NCI-H2081 treated with DMSO at 0.1 percent for 48 hours (cell line): Measurements from ENCODE around the gene PCSK6.
"Not testable (repeated sequence)": the region's sequence is repeated elsewhere in the genome, so short reads cannot be mapped to it uniquely, and the experiment has no call there.

ENCODE experiments used
- DNase-seq: peaks from one replicate; lab custom pipeline; 2025; lab: John Stamatoyannopoulos, UW

The PCSK6 gene

GRCh38 chr15:101356512-101357172 lies 132.9 kb downstream of the PCSK6 start:
- not testable (repeated sequence) for DNase-seq

- DNase-seq = no peak
These were observed 133.6 kb downstream of the PCSK6 start for GRCh38 chr15:101355678-101356464.

DNA sequence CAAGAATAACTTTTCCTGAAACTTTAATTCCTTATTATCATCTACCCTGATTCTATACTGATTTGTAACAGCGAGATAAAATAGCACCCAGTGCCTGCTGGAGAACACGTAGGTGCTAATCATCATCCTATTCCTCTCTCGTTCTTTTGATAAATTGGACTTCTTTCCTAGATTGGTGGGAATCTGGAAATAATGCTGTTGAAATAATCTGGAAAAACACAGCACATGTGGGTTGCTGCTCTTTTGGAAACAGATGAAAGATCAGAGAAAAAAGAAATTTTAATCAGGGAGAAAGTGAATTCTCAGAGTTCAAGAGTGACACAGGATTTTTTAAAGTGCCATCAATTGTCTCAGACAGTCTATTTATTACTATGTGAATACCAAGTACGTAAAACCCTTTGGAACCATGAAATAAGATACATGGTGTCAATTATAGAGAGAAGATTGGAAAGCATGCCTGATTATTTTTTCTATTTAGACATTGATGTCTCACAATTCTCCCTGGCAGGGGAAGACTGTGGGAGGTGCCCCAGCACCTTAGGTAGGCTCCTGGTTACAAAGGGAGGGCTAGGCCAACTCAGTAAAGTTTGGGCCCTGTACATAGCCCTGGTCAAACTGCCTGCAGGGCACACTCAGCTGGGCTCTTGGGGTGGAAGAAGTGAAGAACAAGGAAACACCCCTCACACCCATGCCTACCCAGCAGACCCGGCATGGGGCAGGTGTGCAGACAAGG lies 134.4 kb downstream of the PCSK6 start:
- no peak for DNase-seq

DNA sequence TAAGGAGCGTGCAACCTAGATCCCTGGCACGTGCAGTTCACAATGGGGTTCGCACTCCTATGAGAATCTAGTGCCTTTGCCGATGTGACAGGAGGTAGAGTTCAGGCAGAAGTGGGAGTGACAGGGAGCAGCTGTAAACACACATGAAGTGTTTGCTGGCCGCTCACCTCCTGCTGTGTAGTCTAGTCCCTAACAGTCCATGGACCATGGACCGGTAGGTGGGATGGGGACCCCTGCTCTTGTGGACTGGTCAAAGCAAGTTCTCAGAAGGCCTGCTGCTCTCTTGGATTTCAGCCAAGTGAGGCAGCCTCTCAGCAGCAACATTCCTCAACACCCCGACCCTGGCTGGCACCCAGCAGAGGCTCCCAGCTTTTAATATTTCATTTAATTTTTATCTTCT lies 136.3 kb downstream of the PCSK6 start:
- no peak for DNase-seq

DNA sequence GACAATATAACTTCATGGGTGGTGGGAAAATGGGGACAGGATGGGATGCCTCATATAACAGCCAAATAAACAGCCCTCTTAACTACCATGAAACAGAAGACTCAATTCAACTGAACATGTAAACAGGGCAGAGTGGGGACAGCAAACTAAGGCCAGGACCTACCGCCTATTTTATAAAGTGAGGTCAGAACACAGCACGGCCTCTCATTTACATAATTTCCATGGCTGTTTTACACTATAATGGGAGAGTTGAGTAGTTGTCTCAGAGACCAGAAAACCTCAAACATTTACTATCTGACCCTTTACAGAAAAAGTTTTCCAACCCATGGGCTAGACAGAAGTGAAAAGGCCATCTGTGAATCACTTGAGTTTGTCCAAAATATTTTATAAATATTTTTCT lies 137.8 kb downstream of the PCSK6 start:
- no peak for DNase-seq

DNA sequence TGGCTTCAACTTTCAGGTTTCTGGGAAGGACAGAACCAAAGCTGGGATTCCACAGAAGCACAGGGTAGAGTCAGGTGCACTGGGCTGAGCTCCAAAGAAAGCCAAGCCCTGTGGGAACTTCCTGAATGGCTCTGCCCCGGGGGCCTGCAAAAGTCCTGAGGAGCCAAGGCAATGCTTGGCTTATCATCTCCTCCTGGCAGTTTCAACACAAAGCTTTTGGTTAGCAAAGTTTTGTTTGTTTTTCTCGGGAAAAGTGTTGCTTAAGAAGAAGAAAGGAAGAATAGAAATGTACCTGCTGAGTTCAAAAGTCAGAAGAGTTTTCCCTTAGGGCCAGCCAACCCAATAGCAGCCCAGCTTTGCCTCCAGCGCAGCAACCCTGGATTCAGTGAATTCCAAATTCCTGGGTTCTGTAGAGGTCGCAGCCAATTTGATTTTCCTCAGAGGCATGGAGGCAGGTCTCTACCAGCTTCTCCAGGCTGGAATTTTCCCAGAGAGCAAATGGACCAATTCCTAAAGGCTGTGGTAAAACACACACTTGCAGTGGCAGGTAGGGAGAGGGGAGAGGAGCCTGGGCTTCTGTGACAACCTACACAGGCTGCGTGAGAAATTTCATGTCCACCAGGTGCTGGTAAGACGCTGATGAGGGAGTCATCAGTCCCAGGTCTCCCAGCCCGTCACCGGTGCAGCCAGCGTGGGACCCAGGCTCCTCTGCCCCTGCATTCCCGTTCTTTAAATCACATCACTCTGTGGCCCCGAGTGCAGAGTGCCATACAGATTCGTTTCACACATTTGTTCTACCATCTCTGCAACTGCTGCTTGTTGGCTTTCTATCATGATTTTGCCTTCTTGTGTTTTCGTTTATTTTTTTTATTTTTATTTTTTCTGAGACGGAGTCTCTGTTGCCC lies 140.2 kb downstream of the PCSK6 start:
- DNase-seq = no peak

- DNase-seq = no peak
These were observed 140.9 kb downstream of the PCSK6 start for GRCh38 chr15:101348643-101349042.

DNA sequence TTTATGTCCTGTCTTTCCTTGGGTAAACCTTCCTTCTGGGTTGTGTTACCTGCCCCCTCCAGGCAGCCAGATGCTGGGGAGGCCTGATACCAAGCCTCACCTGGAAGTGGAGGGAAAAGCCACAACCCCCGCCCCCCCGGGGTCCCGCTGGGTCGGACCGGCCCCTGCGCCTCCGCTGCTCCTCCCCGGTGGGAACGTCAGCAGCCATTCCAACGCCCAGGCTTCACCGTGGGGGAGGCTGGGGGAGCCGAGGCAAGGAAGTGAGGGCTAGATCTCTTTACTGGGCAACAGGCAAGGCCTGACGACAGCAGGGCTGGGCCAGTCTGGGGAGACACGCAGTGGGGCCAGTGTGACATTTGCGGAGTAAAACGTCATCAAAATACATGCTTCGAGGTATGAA lies 141.5 kb downstream of the PCSK6 start:
- no peak for DNase-seq

- no peak for DNase-seq
These were observed 142.1 kb downstream of the PCSK6 start for GRCh38 chr15:101347454-101347853.

GRCh38 chr15:101346928-101347327 lies 142.6 kb downstream of the PCSK6 start:
- no peak for DNase-seq

DNA sequence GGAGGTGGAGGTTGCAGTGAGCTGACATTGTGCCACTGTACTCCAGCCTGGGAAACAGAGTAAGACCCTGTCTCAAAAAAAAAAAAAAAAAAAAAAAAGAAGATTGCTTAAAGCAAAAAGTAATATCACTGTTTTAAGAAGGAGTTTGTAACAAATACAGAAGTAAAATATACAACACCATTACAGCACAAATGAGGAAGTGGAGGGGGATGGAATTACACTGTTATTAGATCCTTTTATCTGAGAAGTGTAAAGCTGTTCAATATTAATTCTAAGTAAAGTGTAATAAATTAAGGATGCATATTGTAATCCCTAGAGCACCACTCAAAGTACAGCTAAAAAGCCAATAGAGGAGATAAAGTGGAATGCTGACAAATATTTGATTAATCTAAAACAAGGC lies 147.5 kb downstream of the PCSK6 start:
- DNase-seq = no peak

DNA sequence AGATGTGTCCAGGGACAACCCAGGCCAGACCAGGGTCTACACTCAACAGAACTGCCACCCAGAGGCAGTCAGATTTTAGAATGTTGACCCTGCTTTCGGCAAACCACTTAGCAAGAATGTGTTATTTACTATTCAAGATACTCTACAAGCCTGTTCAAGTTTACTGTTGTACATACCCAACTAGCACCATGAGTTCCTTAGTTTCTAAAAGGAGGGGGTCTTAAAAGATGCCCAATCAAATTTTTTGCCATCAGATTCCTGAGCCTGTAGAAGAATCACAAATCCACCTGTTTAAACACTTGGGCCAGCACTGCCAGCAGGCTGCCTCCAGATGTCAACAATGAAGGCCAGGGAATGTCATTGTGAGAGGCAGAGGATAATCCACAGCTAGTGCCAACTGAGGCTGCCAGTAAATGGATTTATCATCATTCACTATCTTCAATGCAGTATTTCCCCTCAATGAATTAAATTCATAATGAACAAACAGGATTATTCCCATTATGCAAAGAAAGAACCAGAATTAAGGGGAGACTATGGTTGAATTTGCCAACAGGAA lies 150.9 kb downstream of the PCSK6 start:
- no peak for DNase-seq

- no peak for DNase-seq
These were observed 151.5 kb downstream of the PCSK6 start for GRCh38 chr15:101337976-101338375.

DNA sequence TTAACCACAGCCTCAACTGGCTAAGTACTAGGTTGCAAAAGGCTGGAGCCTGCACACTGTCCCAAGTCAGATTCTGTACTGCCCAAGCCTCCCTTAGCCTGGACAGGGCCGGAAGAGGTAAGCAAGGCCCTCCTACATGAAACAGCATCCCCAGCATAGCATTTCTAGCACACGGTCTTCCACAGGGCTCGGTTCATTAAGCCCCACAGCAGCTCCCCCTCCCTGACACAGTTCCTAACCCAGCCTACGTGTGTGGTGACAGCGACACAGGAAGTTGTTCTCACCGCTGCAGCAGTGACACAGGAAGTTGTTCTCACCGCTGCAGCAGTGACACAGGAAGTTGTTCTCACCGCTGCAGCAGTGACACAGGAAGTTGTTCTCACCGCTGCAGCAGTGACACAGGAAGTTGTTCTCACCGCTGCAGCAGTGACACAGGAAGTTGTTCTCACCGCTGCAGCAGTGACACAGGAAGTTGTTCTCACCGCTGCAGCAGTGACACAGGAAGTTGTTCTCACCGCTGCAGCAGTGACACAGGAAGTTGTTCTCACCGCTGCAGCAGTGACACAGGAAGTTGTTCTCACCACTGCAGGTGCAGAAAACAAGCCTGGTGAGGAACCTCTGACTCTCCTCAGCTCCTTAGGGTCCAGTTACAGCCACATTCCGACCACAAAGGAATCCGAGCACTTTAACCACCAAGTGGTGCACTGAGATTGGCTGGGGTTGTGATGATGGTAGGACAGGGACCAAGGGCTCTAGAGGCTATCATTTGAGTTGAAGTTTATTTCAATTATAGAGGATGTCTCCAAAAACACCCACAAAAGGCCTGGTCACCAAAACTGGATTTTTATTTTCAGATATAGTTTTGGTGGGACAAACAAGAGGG lies 155.4 kb downstream of the PCSK6 start:
- DNase-seq = not testable (repeated sequence)

DNA sequence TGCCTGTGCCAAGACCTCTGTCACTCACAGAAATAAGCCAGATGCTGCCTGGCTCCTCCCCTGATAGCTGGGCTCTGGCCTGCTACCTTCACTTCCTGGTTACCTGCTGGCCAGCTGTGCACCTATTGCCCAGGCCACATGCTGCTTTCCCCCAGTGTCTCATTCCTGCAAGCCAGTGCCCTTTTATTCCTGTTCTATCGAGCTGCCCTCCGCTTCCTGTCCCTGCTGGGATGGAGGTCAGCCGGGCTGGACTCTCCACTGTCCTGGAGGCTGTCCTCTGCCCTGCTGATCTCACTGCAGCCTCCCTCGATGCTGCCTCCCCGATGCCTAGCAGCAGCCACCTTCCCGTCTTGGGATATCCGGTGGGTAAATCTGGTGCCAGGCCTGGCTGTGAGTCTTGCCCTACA lies 157.4 kb downstream of the PCSK6 start:
- DNase-seq = no peak

- DNase-seq = no peak
These were observed 159.6 kb downstream of the PCSK6 start for GRCh38 chr15:101329867-101330380.

DNA sequence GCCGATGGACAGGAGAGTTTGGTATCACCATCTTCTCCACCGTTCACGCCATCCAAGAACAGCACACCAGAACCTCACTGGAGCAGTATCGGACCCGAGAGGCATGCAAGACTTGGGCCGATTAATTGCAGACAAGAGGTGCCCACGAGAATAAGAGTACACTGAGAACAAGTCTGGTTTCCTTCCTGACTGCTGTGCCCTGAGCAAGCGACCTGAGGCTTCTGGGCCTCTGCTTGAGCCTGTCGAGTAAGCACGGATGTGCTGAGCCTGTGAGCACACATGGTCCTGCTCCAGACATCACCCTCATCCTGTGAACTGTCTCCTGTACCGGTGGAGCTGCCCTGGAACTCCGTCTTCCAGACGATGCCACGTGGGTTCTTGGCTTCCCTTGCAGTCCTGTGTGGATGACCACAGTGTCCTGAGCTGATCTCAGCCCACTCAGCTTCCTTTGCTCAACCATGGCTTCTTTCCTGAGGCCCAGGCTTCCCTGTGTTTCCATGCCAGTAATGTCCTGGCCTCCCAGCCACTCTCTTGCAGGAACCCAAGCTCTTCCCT lies 160.1 kb downstream of the PCSK6 start:
- no peak for DNase-seq

DNA sequence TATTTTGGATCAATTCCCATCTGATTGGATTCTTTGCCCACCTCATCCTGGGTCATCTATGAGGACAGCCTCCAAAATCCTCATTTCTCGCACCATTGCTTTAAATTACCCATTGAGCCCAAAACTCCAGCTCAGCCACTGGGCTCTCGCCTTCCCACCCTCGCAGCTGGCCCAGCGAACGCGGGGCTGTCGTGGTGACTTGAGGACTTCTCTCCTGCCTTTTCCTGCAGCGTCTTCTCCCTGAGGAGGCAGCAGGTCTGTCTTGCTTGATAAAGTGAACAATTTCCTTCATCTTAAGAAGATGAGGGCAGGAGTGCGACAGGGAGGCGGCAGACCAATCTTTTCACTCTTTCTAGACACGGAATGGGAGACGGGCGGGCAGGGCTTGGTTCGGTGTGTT lies 161.5 kb downstream of the PCSK6 start:
- DNase-seq = no peak

DNA sequence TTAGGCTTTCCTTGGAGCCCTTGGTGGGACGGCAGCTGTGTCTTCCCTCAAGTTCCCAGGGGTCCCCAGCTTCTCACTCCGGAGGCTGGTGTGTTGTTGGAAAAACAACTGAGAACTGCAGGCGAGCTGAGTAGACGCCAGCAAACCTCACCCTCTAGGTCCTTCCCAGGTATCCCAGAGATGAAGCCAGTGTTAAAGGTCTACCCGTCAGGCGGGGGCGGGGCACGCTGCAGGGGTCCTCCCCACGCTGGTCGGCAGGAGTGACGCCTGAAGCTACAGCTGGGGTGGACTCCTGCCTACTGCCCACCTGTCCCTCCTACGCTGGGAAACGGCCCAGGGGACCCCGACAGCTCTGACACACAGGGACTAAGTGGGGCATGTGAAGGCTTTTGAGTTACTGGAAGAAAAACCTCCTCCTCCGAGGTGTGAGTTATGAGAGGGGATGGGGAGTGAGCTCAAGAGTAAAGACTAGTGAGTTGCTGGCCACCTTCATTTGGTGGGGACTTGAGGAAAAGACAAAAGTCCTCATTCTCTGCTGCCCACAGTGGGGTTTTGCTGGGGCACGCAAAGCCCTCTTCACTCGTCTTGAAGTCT lies 162.3 kb downstream of the PCSK6 start:
- no peak for DNase-seq
